Measurements from ENCODE around the gene GARNL3.

The GARNL3 gene

GRCh38 chr9:127389381-127390247 lies 125.0 kb downstream of the GARNL3 start:
- no peak for DNase-seq

- no peak for DNase-seq
Measured at GRCh38 chr9:127390248-127390545, 125.6 kb downstream of the GARNL3 start.

- DNase-seq: peak; percentile 27
Measured at GRCh38 chr9:127390563-127390962, 126.0 kb downstream of the GARNL3 start.

GRCh38 chr9:127392166-127392565 lies 127.6 kb downstream of the GARNL3 start:
- no peak for DNase-seq

- no peak for DNase-seq
Measured at GRCh38 chr9:127392976-127393375, 128.4 kb downstream of the GARNL3 start.

- DNase-seq: no peak
Measured at GRCh38 chr9:127393645-127394044, 129.1 kb downstream of the GARNL3 start.

GRCh38 chr9:127395497-127396252 lies 131.1 kb downstream of the GARNL3 start:
- no peak for DNase-seq

GRCh38 chr9:127396253-127396807 lies 131.8 kb downstream of the GARNL3 start:
- DNase-seq: no peak

GRCh38 chr9:127396808-127397645 lies 132.5 kb downstream of the GARNL3 start, which contains the start of gene SLC2A8:
Gene SLC2A8 (plus strand): TSS chr9:127397169. CDS start chr9:127397231, 62 bp downstream.
- DNase-seq: peak; percentile 98

- DNase-seq: peak; percentile 44
Measured at GRCh38 chr9:127397646-127398274, 133.2 kb downstream of the GARNL3 start.

- no peak for DNase-seq
Measured at GRCh38 chr9:127398275-127398647, 133.7 kb downstream of the GARNL3 start.

GRCh38 chr9:127398715-127399400 lies 134.3 kb downstream of the GARNL3 start:
- DNase-seq: no peak

- no peak for DNase-seq
Measured at GRCh38 chr9:127399736-127400269, 135.2 kb downstream of the GARNL3 start.

- no peak for DNase-seq
Measured at GRCh38 chr9:127402401-127403090, 138.0 kb downstream of the GARNL3 start.

- no peak for DNase-seq
Measured at GRCh38 chr9:127403507-127404192, 139.1 kb downstream of the GARNL3 start.

- no peak for DNase-seq
Measured at GRCh38 chr9:127404631-127405030, 140.1 kb downstream of the GARNL3 start.

- DNase-seq: no peak
Measured at GRCh38 chr9:127405344-127406125, 141.0 kb downstream of the GARNL3 start.

GRCh38 chr9:127406799-127407491 lies 142.4 kb downstream of the GARNL3 start:
- no peak for DNase-seq

- DNase-seq: no peak
Measured at GRCh38 chr9:127407492-127407843, 142.9 kb downstream of the GARNL3 start.
